Esophagus squamous epithelium (tissue), 4 donors: ENCODE measurements around the gene HAO1.

ENCODE experiments used
- POLR2A ChIP-seq, 4 donors: fragments of 450-650 bp; IDR thresholded peaks; one replicate each; pipeline ENCODE4 v1.6.1; 2017; ENCODE audit warnings: antibody characterized with exemption in 4 of 4, mild to moderate bottlenecking in 4 of 4, moderate library complexity in 3 of 4
- TF ChIP-seq, protein P1 (sequence below), 6 experiments: fragments of 450-650 bp in 4 of 6; fragments of 200-600 bp in 2 of 6; sonication (generic) in 2 of 6; IDR thresholded peaks; one replicate each; pipeline ENCODE4 v1.5.1; 2016 to 2019; ENCODE audit warnings: antibody characterized with exemption in 6 of 6, mild to moderate bottlenecking in 4 of 6, moderate library complexity in 4 of 6

DNA sequence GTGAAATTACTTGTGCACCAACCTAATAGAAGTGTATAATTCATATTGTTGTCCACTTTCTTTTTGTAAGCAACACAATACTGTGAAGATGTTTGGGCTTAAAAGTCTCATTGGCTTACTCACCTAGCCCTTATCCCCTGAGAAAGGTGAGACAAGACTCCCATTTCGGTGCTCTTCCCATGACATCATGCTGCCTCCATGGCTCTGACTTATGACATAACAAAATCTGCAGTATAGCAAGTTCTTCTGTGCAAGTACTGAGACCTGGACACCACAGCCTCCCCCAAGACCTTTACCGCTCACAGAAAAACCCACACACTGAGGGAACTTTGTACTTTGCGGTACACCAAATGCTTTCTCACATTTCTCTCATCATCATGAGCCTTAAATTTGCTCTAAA lies 50.5 kb downstream of the HAO1 start:
- TF ChIP-seq, protein P1, sequence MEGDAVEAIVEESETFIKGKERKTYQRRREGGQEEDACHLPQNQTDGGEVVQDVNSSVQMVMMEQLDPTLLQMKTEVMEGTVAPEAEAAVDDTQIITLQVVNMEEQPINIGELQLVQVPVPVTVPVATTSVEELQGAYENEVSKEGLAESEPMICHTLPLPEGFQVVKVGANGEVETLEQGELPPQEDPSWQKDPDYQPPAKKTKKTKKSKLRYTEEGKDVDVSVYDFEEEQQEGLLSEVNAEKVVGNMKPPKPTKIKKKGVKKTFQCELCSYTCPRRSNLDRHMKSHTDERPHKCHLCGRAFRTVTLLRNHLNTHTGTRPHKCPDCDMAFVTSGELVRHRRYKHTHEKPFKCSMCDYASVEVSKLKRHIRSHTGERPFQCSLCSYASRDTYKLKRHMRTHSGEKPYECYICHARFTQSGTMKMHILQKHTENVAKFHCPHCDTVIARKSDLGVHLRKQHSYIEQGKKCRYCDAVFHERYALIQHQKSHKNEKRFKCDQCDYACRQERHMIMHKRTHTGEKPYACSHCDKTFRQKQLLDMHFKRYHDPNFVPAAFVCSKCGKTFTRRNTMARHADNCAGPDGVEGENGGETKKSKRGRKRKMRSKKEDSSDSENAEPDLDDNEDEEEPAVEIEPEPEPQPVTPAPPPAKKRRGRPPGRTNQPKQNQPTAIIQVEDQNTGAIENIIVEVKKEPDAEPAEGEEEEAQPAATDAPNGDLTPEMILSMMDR (IDR thresholded peaks at IDR 0.05), result no peak
- no peak for TF ChIP-seq POLR2A (IDR thresholded peaks at IDR 0.05)
